ENCODE results near the gene ACOT2.

The ACOT2 gene

DNA sequence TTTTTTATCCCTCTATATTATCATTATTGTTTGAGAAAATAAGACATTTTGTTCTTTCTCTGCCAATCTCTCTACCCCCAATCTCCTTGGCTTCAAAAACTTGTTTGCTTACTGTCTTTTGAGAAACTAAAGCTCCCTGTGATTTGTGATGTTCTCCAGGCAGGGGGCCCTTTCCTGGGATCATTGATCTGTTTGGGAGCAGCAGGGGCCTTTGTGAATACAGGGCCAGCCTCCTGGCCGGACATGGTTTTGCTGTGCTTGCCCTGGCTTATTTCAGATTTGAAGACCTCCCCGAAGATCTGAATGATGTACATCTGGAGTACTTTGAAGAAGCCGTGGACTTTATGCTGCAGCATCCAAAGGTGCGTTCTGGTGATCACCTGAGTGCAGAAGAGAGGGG, 47.8 kb downstream of the ACOT2 start:
- no peak for DNase-seq (ENCODE audit: low spot score)

DNA sequence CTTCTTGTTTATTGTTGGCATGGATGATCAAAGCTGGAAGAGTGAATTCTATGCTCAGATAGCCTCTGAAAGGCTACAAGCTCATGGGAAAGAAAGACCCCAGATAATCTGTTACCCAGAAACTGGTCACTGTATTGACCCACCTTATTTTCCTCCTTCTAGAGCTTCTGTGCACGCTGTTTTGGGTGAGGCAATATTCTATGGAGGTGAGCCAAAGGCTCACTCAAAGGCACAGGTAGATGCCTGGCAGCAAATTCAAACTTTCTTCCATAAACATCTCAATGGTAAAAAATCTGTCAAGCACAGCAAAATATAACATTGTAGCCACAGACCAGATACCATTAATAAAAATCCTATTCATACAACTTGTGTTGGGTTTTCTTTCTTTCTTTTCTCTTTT, 50.5 kb downstream of the ACOT2 start:
- no peak for DNase-seq (ENCODE audit: low spot score)

DNA sequence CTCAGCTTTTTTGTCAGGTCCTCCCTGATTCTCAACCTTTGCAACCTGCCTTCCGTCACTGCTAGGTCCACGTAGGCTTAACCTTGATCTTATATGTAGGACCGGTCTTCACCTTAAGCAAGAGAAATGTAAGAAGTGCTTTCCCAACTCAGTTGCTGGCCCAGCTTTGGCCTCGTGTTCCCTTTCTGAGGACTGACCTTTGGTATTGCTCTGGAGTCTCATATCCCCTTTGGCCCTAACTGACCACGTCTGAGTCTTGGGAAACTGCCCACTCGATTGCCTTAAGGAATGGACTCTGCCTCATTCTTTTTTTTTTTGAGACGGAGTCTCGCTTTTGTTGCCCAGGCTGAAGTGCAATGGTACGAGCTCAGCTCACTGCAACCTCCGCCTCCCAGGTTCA, 51.3 kb downstream of the ACOT2 start:
- DNase-seq (ENCODE audit: low spot score), result no peak

DNA sequence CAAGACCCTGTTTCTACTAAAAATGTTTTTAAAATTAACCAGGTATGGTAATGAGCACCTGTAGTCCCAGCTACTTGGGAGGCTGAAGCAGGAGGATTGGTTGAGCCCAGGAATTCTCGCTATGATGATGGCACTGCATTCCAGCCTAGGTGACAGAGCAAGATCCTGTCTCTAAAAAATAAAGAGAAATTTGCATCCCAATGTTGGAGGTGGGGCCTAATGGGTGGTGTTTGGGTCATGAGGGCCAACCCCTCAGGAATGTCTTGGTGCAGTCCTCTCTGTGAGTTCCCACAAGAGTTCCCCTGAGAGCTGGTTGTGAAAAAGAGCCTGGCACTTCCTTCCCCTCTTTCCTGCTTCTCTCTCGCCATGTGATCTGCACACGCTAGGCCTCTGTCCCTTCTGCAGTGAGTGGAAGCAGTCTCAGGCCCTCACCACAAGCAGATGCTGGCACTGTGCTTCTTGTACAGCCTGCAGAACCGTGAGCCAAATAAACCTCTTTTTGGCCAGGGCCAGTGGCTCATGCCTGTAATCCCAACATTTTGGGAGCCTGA, 54.6 kb downstream of the ACOT2 start:
- DNase-seq (ENCODE audit: low spot score), result no peak
